ENCODE measurements around the gene FTHL17.

Gene FTHL17

GRCh38 chrX:31071725-31072124 lies at the start of gene FTHL17:
FTHL17 (minus strand) TSS chrX:31072041; CDS start chrX:31071953, 88 bp downstream.
- no peak for DNase-seq (ENCODE audit: low read depth in 2 of 2)

- no peak for DNase-seq (ENCODE audit: low read depth in 2 of 2)
These were observed 45.4 kb upstream of the FTHL17 start for GRCh38 chrX:31117266-31117665.

- no peak for DNase-seq (ENCODE audit: low read depth in 2 of 2)
These were observed 43.6 kb upstream of the FTHL17 start for GRCh38 chrX:31115398-31115797.

GRCh38 chrX:31114858-31115257 lies 43.0 kb upstream of the FTHL17 start:
- no peak for DNase-seq (ENCODE audit: low read depth in 2 of 2)

GRCh38 chrX:31112226-31112999 lies 40.6 kb upstream of the FTHL17 start:
- no peak for DNase-seq (ENCODE audit: low read depth in 2 of 2)

- no peak for DNase-seq (ENCODE audit: low read depth in 2 of 2)
These were observed 38.8 kb upstream of the FTHL17 start for GRCh38 chrX:31110657-31111056.

- DNase-seq (ENCODE audit: low read depth in 2 of 2): no peak
These were observed 27.8 kb upstream of the FTHL17 start for GRCh38 chrX:31099536-31100090.

GRCh38 chrX:31098079-31098478 lies 26.2 kb upstream of the FTHL17 start:
- no peak for DNase-seq (ENCODE audit: low read depth in 2 of 2)

- DNase-seq (ENCODE audit: low read depth in 2 of 2): no peak
These were observed 21.8 kb upstream of the FTHL17 start for GRCh38 chrX:31093639-31093975.

GRCh38 chrX:31092970-31093638 lies 21.3 kb upstream of the FTHL17 start:
- no peak for DNase-seq (ENCODE audit: low read depth in 2 of 2)

GRCh38 chrX:31092476-31092875 lies 20.6 kb upstream of the FTHL17 start:
- no peak for DNase-seq (ENCODE audit: low read depth in 2 of 2)

- DNase-seq (ENCODE audit: low read depth in 2 of 2): no peak
These were observed 20.0 kb upstream of the FTHL17 start for GRCh38 chrX:31091819-31092218.

GRCh38 chrX:31074522-31074921 lies 2.7 kb upstream of the FTHL17 start:
- no peak for DNase-seq (ENCODE audit: low read depth in 2 of 2)

- DNase-seq (ENCODE audit: low read depth in 2 of 2): no peak
These were observed 579 bp downstream of the FTHL17 start for GRCh38 chrX:31071262-31071661.

GRCh38 chrX:31070057-31070468 lies 1.8 kb downstream of the FTHL17 start:
- no peak for DNase-seq (ENCODE audit: low read depth in 2 of 2)

GRCh38 chrX:31063114-31063513 lies 8.7 kb downstream of the FTHL17 start:
- no peak for DNase-seq (ENCODE audit: low read depth in 2 of 2)

GRCh38 chrX:31061091-31061490 lies 10.8 kb downstream of the FTHL17 start:
- no peak for DNase-seq (ENCODE audit: low read depth in 2 of 2)

- DNase-seq (ENCODE audit: low read depth in 2 of 2): no peak
These were observed 11.8 kb downstream of the FTHL17 start for GRCh38 chrX:31060016-31060415.

GRCh38 chrX:31058284-31058683 lies 13.6 kb downstream of the FTHL17 start:
- DNase-seq (ENCODE audit: low read depth in 2 of 2): no peak

- DNase-seq (ENCODE audit: low read depth in 2 of 2): no peak
These were observed 14.2 kb downstream of the FTHL17 start for GRCh38 chrX:31057691-31058090.

GRCh38 chrX:31057291-31057690 lies 14.6 kb downstream of the FTHL17 start:
- no peak for DNase-seq (ENCODE audit: low read depth in 2 of 2)

- no peak for DNase-seq (ENCODE audit: low read depth in 2 of 2)
These were observed 18.2 kb downstream of the FTHL17 start for GRCh38 chrX:31053621-31054020.

- no peak for DNase-seq (ENCODE audit: low read depth in 2 of 2)
These were observed 32.5 kb downstream of the FTHL17 start for GRCh38 chrX:31039327-31039711.

All from fibroblast of skin of left quadriceps (primary cell).